ENCODE results near the gene UBE2E1.
"Not testable (repeated sequence)": the region's sequence is repeated elsewhere in the genome, so short reads cannot be mapped to it uniquely, and the experiment has no call there.

The UBE2E1 gene

GRCh38 chr3:23882487-23882918 is 76.7 kb downstream of the UBE2E1 start:
- no peak overlapping the region for H3K4me3 Mint-ChIP-seq
- H3K27me3 Mint-ChIP-seq: no peaks in the 10 kb centered on the region
- H3K27ac Mint-ChIP-seq: no peak overlapping the region
- H3K4me1 Mint-ChIP-seq: peaks cover 17% of the 10 kb centered on the region
- H3K36me3 Mint-ChIP-seq (ENCODE audit: low read depth): peaks cover 18% of the 10 kb centered on the region
- ATAC-seq: no peak
- H3K9me3 Mint-ChIP-seq: no peaks in the 10 kb centered on the region
- DNase-seq: no peak

GRCh38 chr3:23884481-23884880 is 78.7 kb downstream of the UBE2E1 start:
- peaks cover 14% of the 10 kb centered on the region for H3K4me1 Mint-ChIP-seq
- ATAC-seq: no peak
- H3K9me3 Mint-ChIP-seq: no peaks in the 10 kb centered on the region
- DNase-seq: no peak
- H3K4me3 Mint-ChIP-seq: no peak overlapping the region
- peaks cover 10% of the 10 kb centered on the region for H3K36me3 Mint-ChIP-seq (ENCODE audit: low read depth)
- no peaks in the 10 kb centered on the region for H3K27me3 Mint-ChIP-seq
- no peak overlapping the region for H3K27ac Mint-ChIP-seq

- no peak overlapping the region for H3K27ac Mint-ChIP-seq
These were observed 79.5 kb downstream of the UBE2E1 start for GRCh38 chr3:23885210-23885609.

GRCh38 chr3:23886311-23886710 is 80.6 kb downstream of the UBE2E1 start:
- no peak for ATAC-seq
- no peaks in the 10 kb centered on the region for H3K9me3 Mint-ChIP-seq
- H3K36me3 Mint-ChIP-seq (ENCODE audit: low read depth): peaks cover 10% of the 10 kb centered on the region
- no peak overlapping the region for H3K27ac Mint-ChIP-seq
- no peak for DNase-seq
- H3K4me3 Mint-ChIP-seq: no peak overlapping the region
- peaks cover 6% of the 10 kb centered on the region for H3K4me1 Mint-ChIP-seq
- no peaks in the 10 kb centered on the region for H3K27me3 Mint-ChIP-seq

More at GRCh38 chr3:23885210-23885609, 79.5 kb downstream of the UBE2E1 start:
- ATAC-seq: no peak
- peaks cover 10% of the 10 kb centered on the region for H3K36me3 Mint-ChIP-seq (ENCODE audit: low read depth)
- DNase-seq: no peak
- H3K4me1 Mint-ChIP-seq: peaks cover 14% of the 10 kb centered on the region
- no peak overlapping the region for H3K4me3 Mint-ChIP-seq
- H3K9me3 Mint-ChIP-seq: no peaks in the 10 kb centered on the region
- no peaks in the 10 kb centered on the region for H3K27me3 Mint-ChIP-seq

- no peak overlapping the region for H3K27ac Mint-ChIP-seq
- no peaks in the 10 kb centered on the region for H3K9me3 Mint-ChIP-seq
- ATAC-seq (no peak), DNase-seq (no peak)
- H3K4me1 Mint-ChIP-seq: no peaks in the 10 kb centered on the region
- H3K36me3 Mint-ChIP-seq (ENCODE audit: low read depth): peaks cover 2% of the 10 kb centered on the region
- no peaks in the 10 kb centered on the region for H3K27me3 Mint-ChIP-seq
- no peak overlapping the region for H3K4me3 Mint-ChIP-seq
These were observed 83.0 kb downstream of the UBE2E1 start for GRCh38 chr3:23888617-23889228.

- H3K27ac Mint-ChIP-seq: no peak overlapping the region
- ATAC-seq (no peak), DNase-seq (no peak)
- no peaks in the 10 kb centered on the region for H3K27me3 Mint-ChIP-seq
- H3K4me3 Mint-ChIP-seq: no peak overlapping the region
- peaks cover 3% of the 10 kb centered on the region for H3K36me3 Mint-ChIP-seq (ENCODE audit: low read depth)
- no peaks in the 10 kb centered on the region for H3K4me1 Mint-ChIP-seq
- no peaks in the 10 kb centered on the region for H3K9me3 Mint-ChIP-seq
These were observed 83.6 kb downstream of the UBE2E1 start for GRCh38 chr3:23889386-23889785.

- Mint-ChIP-seq H3K36me3 (ENCODE audit: low read depth) (peaks cover 3% of the 10 kb centered on the region), H3K27me3 (no peaks in the 10 kb centered on the region), H3K9me3 (no peaks in the 10 kb centered on the region), H3K4me3 (no peak overlapping the region), H3K27ac (no peak overlapping the region), H3K4me1 (no peaks in the 10 kb centered on the region)
- DNase-seq (no peak), ATAC-seq (no peak)
These were observed 84.2 kb downstream of the UBE2E1 start for GRCh38 chr3:23889950-23890349.

- Mint-ChIP-seq H3K4me1 (no peaks in the 10 kb centered on the region), H3K9me3 (no peaks in the 10 kb centered on the region), H3K4me3 (no peak overlapping the region), H3K27ac (no peak overlapping the region), H3K36me3 (ENCODE audit: low read depth) (peaks cover 23% of the 10 kb centered on the region), H3K27me3 (no peaks in the 10 kb centered on the region)
- peak; percentile 36 for ATAC-seq
- DNase-seq: no peak
These were observed 88.7 kb downstream of the UBE2E1 start for GRCh38 chr3:23894254-23895061.

- Mint-ChIP-seq H3K27me3 (no peaks in the 10 kb centered on the region), H3K27ac (no peak overlapping the region), H3K36me3 (ENCODE audit: low read depth) (peaks cover 25% of the 10 kb centered on the region), H3K4me3 (no peak overlapping the region), H3K4me1 (no peaks in the 10 kb centered on the region), H3K9me3 (no peaks in the 10 kb centered on the region)
- no peak for DNase-seq
- ATAC-seq: no peak
These were observed 89.4 kb downstream of the UBE2E1 start for GRCh38 chr3:23895181-23895580.

- H3K27ac Mint-ChIP-seq: no peak overlapping the region
- peaks cover 27% of the 10 kb centered on the region for H3K36me3 Mint-ChIP-seq (ENCODE audit: low read depth)
- H3K27me3 Mint-ChIP-seq: no peaks in the 10 kb centered on the region
These were observed 95.0 kb downstream of the UBE2E1 start for GRCh38 chr3:23900744-23901143.

GRCh38 chr3:23904545-23904944 is 98.8 kb downstream of the UBE2E1 start:
- H3K4me3 Mint-ChIP-seq: no peak overlapping the region
- ATAC-seq (no peak), DNase-seq (no peak)
- H3K9me3 Mint-ChIP-seq: no peaks in the 10 kb centered on the region
- H3K4me1 Mint-ChIP-seq: no peaks in the 10 kb centered on the region
- peaks cover 18% of the 10 kb centered on the region for H3K36me3 Mint-ChIP-seq (ENCODE audit: low read depth)
- H3K27me3 Mint-ChIP-seq: no peaks in the 10 kb centered on the region
- H3K27ac Mint-ChIP-seq: no peak overlapping the region

More at GRCh38 chr3:23900744-23901143, 95.0 kb downstream of the UBE2E1 start:
- Mint-ChIP-seq H3K4me1 (no peaks in the 10 kb centered on the region), H3K4me3 (no peak overlapping the region), H3K9me3 (no peaks in the 10 kb centered on the region)
- ATAC-seq (no peak), DNase-seq (no peak)

GRCh38 chr3:23909341-23909740 is 103.6 kb downstream of the UBE2E1 start:
- DNase-seq: no peak
- Mint-ChIP-seq H3K27ac (no peak overlapping the region), H3K4me1 (peaks cover 2% of the 10 kb centered on the region), H3K4me3 (no peak overlapping the region), H3K36me3 (ENCODE audit: low read depth) (peaks cover 10% of the 10 kb centered on the region), H3K27me3 (no peaks in the 10 kb centered on the region), H3K9me3 (no peaks in the 10 kb centered on the region)
- ATAC-seq: no peak

- ATAC-seq (no peak), DNase-seq (no peak)
- H3K4me1 Mint-ChIP-seq: peaks cover 19% of the 10 kb centered on the region
- no peaks in the 10 kb centered on the region for H3K27me3 Mint-ChIP-seq
- no peaks in the 10 kb centered on the region for H3K9me3 Mint-ChIP-seq
- H3K27ac Mint-ChIP-seq: no peak overlapping the region
- no peak overlapping the region for H3K4me3 Mint-ChIP-seq
- H3K36me3 Mint-ChIP-seq (ENCODE audit: low read depth): peaks cover 13% of the 10 kb centered on the region
These were observed 105.6 kb downstream of the UBE2E1 start for GRCh38 chr3:23911397-23911796.

- not testable (repeated sequence) for ATAC-seq, H3K27me3 Mint-ChIP-seq, H3K9me3 Mint-ChIP-seq, H3K4me3 Mint-ChIP-seq, H3K27ac Mint-ChIP-seq, DNase-seq
- Mint-ChIP-seq H3K4me1 (peaks cover 22% of the 10 kb centered on the region), H3K36me3 (ENCODE audit: low read depth) (peaks cover 16% of the 10 kb centered on the region)
These were observed 106.6 kb downstream of the UBE2E1 start for GRCh38 chr3:23912335-23912734.

GRCh38 chr3:23913182-23913581 is 107.4 kb downstream of the UBE2E1 start:
- Mint-ChIP-seq H3K27me3 (no peaks in the 10 kb centered on the region), H3K9me3 (no peaks in the 10 kb centered on the region), H3K27ac (no peak overlapping the region), H3K36me3 (ENCODE audit: low read depth) (peaks cover 25% of the 10 kb centered on the region), H3K4me1 (peaks cover 22% of the 10 kb centered on the region), H3K4me3 (no peak overlapping the region)
- no peak for ATAC-seq
- DNase-seq: no peak
